H1 (cell line): ENCODE results near the gene STARD3. TPM values are rescaled to one million over a fixed set of nuclear protein-coding genes. Genes with fewer than 3 reads are reported as not detected.

ENCODE experiments used
- EGR1 ChIP-seq: IDR thresholded peaks from 2 replicates; pipeline ENCODE4 v1.6.1; 2011; ENCODE audit warnings: low read depth, low read length, borderline replicate concordance
- KDM4A ChIP-seq: IDR thresholded peaks from one replicate; pipeline ENCODE4 v1.7.1; 2012; ENCODE audit warnings: low read depth, mild to moderate bottlenecking, moderate library complexity, low read length, inconsistent platforms; ENCODE audit not compliant: severe bottlenecking
- SIRT6 ChIP-seq: IDR thresholded peaks from one replicate; pipeline ENCODE4 v1.7.1; 2012; ENCODE audit warnings: low read length, inconsistent platforms
- SP1 ChIP-seq: IDR thresholded peaks from 2 replicates; pipeline ENCODE4 v1.6.1; 2011; ENCODE audit warnings: low read depth, low read length
- SP2 ChIP-seq: IDR thresholded peaks from 2 replicates; pipeline ENCODE4 v1.6.1; 2012; ENCODE audit warnings: mild to moderate bottlenecking, low read length, inconsistent platforms
- TBP ChIP-seq: IDR thresholded peaks from 2 replicates; pipeline ENCODE4 v1.6.1; 2011; ENCODE audit warnings: low read depth, low read length, improper control_type of control experiment
- TCF12 ChIP-seq: IDR thresholded peaks from 2 replicates; pipeline ENCODE4 v1.6.1; 2011; ENCODE audit warnings: low read depth, mild to moderate bottlenecking, low read length
- TEAD4 ChIP-seq: IDR thresholded peaks from 2 replicates; pipeline ENCODE4 v1.6.1; 2012; ENCODE audit warnings: low read depth, low read length, inconsistent platforms, mixed read lengths
- polyA plus RNA-seq, 7 experiments: library from polyadenylated mRNA; depleted of rRNA in 3 of 7; stranded (reverse) in 5 of 7; unstranded in 2 of 7; fragments of >200 nt in 5 of 7; fragments of 200-250 nt in 2 of 7; gene quantifications; 1 replicate in 5 of 7; 2 replicates in 1 of 7; 4 replicates in 1 of 7; pipeline versions ENCODE4 v1.2.1 to v1.2.3, GENCODE V29; 2011 to 2013; ENCODE audit warnings: missing spikeins in 2 of 7, mixed read lengths in 2 of 7
- total RNA-seq: library from RNA; stranded (reverse); fragmentation: NEBNext Ultra II Directional; extraction: Animal tissue kit (Norgen Biotek cat#: 25700); gene quantifications from 2 replicates; pipeline ENCODE4 v1.2.1, GENCODE V29; 2021
- TF ChIP-seq, protein P1 (sequence below): IDR thresholded peaks from 2 replicates; pipeline ENCODE4 v1.6.1; 2012; ENCODE audit warnings: inconsistent platforms
- TF ChIP-seq, protein P2 (sequence below): fragments of 300-600 bp; sonication (generic); IDR thresholded peaks from 2 replicates; pipeline ENCODE4 v1.7.1; 2012; ENCODE audit warnings: low read length, moderate library complexity, mild to moderate bottlenecking, inconsistent platforms; ENCODE audit not compliant: insufficient replicate concordance

The STARD3 gene
- total and polyA plus RNA-seq, 2 of the 8 experiments (the other 6 are each of a cell fraction or from before 2014, with no cell fraction given) = 47.6 to 80.3 TPM

DNA sequence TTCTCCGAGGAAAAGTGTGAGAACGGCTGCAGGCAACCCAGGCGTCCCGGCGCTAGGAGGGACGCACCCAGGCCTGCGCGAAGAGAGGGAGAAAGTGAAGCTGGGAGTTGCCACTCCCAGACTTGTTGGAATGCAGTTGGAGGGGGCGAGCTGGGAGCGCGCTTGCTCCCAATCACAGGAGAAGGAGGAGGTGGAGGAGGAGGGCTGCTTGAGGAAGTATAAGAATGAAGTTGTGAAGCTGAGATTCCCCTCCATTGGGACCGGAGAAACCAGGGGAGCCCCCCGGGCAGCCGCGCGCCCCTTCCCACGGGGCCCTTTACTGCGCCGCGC, 62.8 kb downstream of the STARD3 start, which contains the start of gene ERBB2 (continued):
- TF ChIP-seq TCF12 (no peak), SP1 (no peak), TEAD4 (peak; percentile 95), SIRT6 (no peak), SP2 (no peak), KDM4A (no peak), TBP (peak; percentile 64), EGR1 (0 out of 2 replicates have a peak, but pooled peaks have one; percentile 30)
- TF ChIP-seq, protein P1, sequence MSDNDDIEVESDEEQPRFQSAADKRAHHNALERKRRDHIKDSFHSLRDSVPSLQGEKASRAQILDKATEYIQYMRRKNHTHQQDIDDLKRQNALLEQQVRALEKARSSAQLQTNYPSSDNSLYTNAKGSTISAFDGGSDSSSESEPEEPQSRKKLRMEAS = no peak; the same call in 1 of the 2 replicates
- TF ChIP-seq, protein P2, sequence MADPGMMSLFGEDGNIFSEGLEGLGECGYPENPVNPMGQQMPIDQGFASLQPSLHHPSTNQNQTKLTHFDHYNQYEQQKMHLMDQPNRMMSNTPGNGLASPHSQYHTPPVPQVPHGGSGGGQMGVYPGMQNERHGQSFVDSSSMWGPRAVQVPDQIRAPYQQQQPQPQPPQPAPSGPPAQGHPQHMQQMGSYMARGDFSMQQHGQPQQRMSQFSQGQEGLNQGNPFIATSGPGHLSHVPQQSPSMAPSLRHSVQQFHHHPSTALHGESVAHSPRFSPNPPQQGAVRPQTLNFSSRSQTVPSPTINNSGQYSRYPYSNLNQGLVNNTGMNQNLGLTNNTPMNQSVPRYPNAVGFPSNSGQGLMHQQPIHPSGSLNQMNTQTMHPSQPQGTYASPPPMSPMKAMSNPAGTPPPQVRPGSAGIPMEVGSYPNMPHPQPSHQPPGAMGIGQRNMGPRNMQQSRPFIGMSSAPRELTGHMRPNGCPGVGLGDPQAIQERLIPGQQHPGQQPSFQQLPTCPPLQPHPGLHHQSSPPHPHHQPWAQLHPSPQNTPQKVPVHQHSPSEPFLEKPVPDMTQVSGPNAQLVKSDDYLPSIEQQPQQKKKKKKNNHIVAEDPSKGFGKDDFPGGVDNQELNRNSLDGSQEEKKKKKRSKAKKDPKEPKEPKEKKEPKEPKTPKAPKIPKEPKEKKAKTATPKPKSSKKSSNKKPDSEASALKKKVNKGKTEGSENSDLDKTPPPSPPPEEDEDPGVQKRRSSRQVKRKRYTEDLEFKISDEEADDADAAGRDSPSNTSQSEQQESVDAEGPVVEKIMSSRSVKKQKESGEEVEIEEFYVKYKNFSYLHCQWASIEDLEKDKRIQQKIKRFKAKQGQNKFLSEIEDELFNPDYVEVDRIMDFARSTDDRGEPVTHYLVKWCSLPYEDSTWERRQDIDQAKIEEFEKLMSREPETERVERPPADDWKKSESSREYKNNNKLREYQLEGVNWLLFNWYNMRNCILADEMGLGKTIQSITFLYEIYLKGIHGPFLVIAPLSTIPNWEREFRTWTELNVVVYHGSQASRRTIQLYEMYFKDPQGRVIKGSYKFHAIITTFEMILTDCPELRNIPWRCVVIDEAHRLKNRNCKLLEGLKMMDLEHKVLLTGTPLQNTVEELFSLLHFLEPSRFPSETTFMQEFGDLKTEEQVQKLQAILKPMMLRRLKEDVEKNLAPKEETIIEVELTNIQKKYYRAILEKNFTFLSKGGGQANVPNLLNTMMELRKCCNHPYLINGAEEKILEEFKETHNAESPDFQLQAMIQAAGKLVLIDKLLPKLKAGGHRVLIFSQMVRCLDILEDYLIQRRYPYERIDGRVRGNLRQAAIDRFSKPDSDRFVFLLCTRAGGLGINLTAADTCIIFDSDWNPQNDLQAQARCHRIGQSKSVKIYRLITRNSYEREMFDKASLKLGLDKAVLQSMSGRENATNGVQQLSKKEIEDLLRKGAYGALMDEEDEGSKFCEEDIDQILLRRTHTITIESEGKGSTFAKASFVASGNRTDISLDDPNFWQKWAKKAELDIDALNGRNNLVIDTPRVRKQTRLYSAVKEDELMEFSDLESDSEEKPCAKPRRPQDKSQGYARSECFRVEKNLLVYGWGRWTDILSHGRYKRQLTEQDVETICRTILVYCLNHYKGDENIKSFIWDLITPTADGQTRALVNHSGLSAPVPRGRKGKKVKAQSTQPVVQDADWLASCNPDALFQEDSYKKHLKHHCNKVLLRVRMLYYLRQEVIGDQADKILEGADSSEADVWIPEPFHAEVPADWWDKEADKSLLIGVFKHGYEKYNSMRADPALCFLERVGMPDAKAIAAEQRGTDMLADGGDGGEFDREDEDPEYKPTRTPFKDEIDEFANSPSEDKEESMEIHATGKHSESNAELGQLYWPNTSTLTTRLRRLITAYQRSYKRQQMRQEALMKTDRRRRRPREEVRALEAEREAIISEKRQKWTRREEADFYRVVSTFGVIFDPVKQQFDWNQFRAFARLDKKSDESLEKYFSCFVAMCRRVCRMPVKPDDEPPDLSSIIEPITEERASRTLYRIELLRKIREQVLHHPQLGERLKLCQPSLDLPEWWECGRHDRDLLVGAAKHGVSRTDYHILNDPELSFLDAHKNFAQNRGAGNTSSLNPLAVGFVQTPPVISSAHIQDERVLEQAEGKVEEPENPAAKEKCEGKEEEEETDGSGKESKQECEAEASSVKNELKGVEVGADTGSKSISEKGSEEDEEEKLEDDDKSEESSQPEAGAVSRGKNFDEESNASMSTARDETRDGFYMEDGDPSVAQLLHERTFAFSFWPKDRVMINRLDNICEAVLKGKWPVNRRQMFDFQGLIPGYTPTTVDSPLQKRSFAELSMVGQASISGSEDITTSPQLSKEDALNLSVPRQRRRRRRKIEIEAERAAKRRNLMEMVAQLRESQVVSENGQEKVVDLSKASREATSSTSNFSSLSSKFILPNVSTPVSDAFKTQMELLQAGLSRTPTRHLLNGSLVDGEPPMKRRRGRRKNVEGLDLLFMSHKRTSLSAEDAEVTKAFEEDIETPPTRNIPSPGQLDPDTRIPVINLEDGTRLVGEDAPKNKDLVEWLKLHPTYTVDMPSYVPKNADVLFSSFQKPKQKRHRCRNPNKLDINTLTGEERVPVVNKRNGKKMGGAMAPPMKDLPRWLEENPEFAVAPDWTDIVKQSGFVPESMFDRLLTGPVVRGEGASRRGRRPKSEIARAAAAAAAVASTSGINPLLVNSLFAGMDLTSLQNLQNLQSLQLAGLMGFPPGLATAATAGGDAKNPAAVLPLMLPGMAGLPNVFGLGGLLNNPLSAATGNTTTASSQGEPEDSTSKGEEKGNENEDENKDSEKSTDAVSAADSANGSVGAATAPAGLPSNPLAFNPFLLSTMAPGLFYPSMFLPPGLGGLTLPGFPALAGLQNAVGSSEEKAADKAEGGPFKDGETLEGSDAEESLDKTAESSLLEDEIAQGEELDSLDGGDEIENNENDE = no peak
